MM.1S (cell line): ENCODE results near the gene IFNGR2.

Experiments
- EZH2phosphoT487 ChIP-seq: fragments of 300-600 bp; sonication (generic); IDR thresholded peaks from 2 replicates; pipeline ENCODE4 v1.6.1; 2018; ENCODE audit warnings: antibody characterized with exemption, low read length
- TF ChIP-seq, protein P1 (sequence below): fragments of 300-600 bp; sonication (generic); IDR thresholded peaks from 2 replicates; pipeline ENCODE4 v1.5.1; 2016; ENCODE audit warnings: antibody characterized with exemption, low read length, mixed read lengths

GRCh38 chr21:33478935-33479678 lies 75.9 kb downstream of the IFNGR2 start:
- TF ChIP-seq, protein P1, sequence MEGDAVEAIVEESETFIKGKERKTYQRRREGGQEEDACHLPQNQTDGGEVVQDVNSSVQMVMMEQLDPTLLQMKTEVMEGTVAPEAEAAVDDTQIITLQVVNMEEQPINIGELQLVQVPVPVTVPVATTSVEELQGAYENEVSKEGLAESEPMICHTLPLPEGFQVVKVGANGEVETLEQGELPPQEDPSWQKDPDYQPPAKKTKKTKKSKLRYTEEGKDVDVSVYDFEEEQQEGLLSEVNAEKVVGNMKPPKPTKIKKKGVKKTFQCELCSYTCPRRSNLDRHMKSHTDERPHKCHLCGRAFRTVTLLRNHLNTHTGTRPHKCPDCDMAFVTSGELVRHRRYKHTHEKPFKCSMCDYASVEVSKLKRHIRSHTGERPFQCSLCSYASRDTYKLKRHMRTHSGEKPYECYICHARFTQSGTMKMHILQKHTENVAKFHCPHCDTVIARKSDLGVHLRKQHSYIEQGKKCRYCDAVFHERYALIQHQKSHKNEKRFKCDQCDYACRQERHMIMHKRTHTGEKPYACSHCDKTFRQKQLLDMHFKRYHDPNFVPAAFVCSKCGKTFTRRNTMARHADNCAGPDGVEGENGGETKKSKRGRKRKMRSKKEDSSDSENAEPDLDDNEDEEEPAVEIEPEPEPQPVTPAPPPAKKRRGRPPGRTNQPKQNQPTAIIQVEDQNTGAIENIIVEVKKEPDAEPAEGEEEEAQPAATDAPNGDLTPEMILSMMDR, result peak; percentile 20
- no peak for TF ChIP-seq EZH2phosphoT487
